ENCODE results near the gene EIF1B.
"Not testable (repeated sequence)": the region's sequence is repeated elsewhere in the genome, so short reads cannot be mapped to it uniquely, and the experiment has no call there.

EIF1B gene

GRCh38 chr3:40309418-40309924 lies at the start of gene EIF1B:
EIF1B (plus strand) TSS chr3:40309707; CDS start chr3:40309942, 235 bp downstream.
- DNase-seq, result peak; percentile 95 to 96

- no peak for DNase-seq
Observed at GRCh38 chr3:40262331-40262730, 47.2 kb upstream of the EIF1B start.

- DNase-seq, result no peak
Observed at GRCh38 chr3:40264451-40264850, 45.1 kb upstream of the EIF1B start.

- no peak for DNase-seq
Observed at GRCh38 chr3:40265181-40265580, 44.3 kb upstream of the EIF1B start.

- DNase-seq, result no peak
Observed at GRCh38 chr3:40267937-40268724, 41.4 kb upstream of the EIF1B start.

- no peak for DNase-seq
Observed at GRCh38 chr3:40268802-40269524, 40.5 kb upstream of the EIF1B start.

- DNase-seq, result peak; percentile 13 to 43
Observed at GRCh38 chr3:40278791-40279190, 30.7 kb upstream of the EIF1B start.

GRCh38 chr3:40281995-40282394 lies 27.5 kb upstream of the EIF1B start:
- no peak for DNase-seq

- DNase-seq, result not testable (repeated sequence)
Observed at GRCh38 chr3:40283057-40283456, 26.4 kb upstream of the EIF1B start.

- DNase-seq, result no peak
Observed at GRCh38 chr3:40287248-40287647, 22.3 kb upstream of the EIF1B start.

GRCh38 chr3:40290396-40290795 lies 19.1 kb upstream of the EIF1B start:
- DNase-seq, result no peak

GRCh38 chr3:40291471-40291870 lies 18.0 kb upstream of the EIF1B start:
- no peak for DNase-seq

- no peak for DNase-seq
Observed at GRCh38 chr3:40292637-40293349, 16.7 kb upstream of the EIF1B start.

- DNase-seq, result no peak
Observed at GRCh38 chr3:40294434-40294833, 15.1 kb upstream of the EIF1B start.

GRCh38 chr3:40298075-40298474 lies 11.4 kb upstream of the EIF1B start:
- no peak for DNase-seq

- no peak for DNase-seq
Observed at GRCh38 chr3:40299130-40299720, 10.3 kb upstream of the EIF1B start.

GRCh38 chr3:40299721-40300335 lies 9.7 kb upstream of the EIF1B start:
- peak; percentile 75 to 86 for DNase-seq

GRCh38 chr3:40302784-40303183 lies 6.7 kb upstream of the EIF1B start:
- DNase-seq, result no peak

- DNase-seq, result no peak
Observed at GRCh38 chr3:40304352-40304751, 5.2 kb upstream of the EIF1B start.

GRCh38 chr3:40306336-40306735 lies 3.2 kb upstream of the EIF1B start:
- no peak for DNase-seq

GRCh38 chr3:40307176-40307575 lies 2.3 kb upstream of the EIF1B start:
- DNase-seq, result no peak

GRCh38 chr3:40308725-40309417 lies 636 bp upstream of the EIF1B start:
- DNase-seq, result peak in 1 of 2 experiments; percentile 37

Measured in Kasumi-1 (cell line).